HG02840 (cell line): ENCODE measurements around the gene SGIP1.
"Not testable (repeated sequence)": the region's sequence is repeated elsewhere in the genome, so short reads cannot be mapped to it uniquely, and the experiment has no call there.

ENCODE experiments used
- ATAC-seq: cut with Tn5 transposase; IDR thresholded peaks from one replicate; pipeline ENCODE4 v1.9.1; 2021; ENCODE audit warnings: mild to moderate bottlenecking, moderate library complexity, moderate number of reproducible peaks; ENCODE audit not compliant: unreplicated experiment, low FRiP score

SGIP1 gene

DNA sequence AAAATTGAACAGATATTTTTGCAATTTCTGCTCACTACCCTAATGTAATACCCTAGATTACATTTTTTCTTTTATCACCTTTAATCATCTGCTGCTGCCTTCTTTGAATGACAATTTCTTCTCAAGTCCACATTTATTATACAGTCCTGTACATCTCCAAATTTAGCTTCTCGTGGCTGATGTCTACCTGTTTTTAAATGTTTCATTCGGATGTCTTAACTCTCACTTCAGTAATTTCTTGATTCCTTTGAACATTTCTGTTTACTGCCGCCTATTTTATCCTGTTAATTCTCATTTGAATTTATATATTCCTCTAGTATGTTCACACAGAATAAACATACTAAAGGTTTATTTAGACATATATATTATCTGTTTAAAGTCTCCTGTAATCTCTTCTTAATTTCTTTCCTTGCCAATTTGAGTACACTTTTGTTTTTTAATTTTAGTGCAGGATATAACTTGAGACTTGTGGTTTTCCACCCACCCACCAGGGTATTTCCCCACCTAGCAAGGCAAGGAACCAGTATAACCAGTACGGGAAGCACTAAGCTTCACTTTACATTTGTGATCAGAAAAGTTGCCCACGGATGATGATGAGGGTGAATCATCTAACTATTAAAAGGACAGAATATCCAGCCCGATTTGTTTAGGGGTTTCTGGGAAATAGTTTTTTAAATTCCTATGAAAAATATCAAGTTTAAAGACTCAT is 254.4 kb downstream of the SGIP1 start:
- peak; percentile 78 for ATAC-seq

DNA sequence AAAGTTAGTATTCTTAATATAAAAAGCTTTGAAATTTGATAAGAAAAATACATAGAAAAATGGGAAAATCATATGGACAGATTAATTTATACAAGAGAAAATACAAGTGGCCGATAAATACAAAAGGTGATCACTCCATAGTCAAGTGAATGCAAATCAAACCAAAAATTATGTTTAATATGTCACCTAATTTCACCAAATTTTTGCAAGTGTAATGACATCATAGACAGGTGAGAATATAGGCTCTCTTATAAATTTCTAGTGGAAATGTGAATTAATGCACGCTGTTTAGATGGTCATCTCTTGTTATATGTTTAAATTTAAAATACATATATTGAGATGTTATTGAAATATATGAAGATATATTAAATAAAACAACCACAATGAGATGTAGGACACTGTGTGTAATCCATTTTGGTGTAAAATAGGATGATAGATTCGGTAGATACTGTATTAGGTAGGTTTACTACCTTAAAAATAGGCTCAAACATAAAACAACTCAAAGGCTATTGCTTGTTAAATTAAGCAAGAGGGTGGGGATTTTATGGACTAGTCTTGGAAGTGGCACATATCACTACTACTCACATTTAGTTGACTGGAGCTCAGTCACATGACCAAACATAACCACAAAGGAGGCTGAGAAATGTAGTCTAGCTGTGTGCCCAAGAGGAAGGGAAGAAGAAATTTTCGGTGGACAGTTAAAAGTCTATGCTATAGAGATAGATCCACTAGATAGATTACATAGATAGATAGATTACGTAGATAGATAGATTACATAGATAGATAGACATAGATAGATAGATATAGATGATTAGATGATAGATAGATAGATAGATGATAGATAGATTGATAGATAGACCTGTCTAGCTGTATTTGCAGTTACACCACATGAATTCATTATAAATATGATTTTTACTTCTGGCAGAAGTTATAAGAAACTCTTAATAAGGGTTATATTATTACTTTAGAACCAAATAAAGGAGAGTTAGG is 258.0 kb downstream of the SGIP1 start:
- ATAC-seq: no peak

DNA sequence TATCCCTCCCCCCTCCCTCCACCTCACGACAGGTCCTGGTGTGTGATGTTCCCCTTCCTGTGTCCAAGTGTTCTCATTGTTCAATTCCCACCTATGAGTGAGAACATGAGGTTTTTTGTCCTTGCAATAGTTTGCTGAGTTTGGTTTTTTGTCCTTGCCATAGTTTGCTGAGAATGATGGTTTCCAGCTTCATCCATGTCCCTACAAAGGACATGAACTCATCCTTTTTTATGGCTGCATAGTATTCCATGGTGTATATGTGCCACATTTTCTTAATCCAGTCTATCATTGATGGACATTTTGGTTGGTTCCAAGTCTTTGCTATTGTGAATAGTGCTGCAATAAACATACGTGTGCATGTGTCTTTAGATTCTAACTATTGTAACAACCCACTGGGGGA is 261.9 kb downstream of the SGIP1 start:
- ATAC-seq: not testable (repeated sequence)
